CD4-positive, alpha-beta T cell (primary cell): Measurements from ENCODE around the gene MSRB3. TPM values are rescaled to one million over a fixed set of nuclear protein-coding genes. Genes with fewer than 3 reads are reported as not detected.

Experiments used
- ATAC-seq: fragments of 200-7000 bp; cut with Tn5 transposase; one replicate; pipeline ENCODE4 v1.10.0; 2022; ENCODE audit warnings: mild to moderate bottlenecking; ENCODE audit not compliant: poor library complexity
- CTCF ChIA-PET: fragments of 350-600 bp; sonication (Branson Sonifier 250); formaldehyde crosslinking; loops from one replicate; lab custom pipeline; 2021; ENCODE audit warnings: antibody characterized with exemption, inconsistent platforms; lab: Charles Lee
- POLR2A ChIA-PET: fragments of 350-600 bp; sonication (Branson Sonifier 250); formaldehyde crosslinking; loops from one replicate; lab custom pipeline; 2021; ENCODE audit warnings: antibody characterized with exemption, inconsistent platforms; lab: Charles Lee
- DNase-seq, 14 experiments: peaks; one replicate each; pipeline ENCODE4 v3.0.0-alpha.2; 2013 to 2020; ENCODE audit warnings: mixed read lengths in 2 of 14
- H3K27ac ChIP-seq, 2 donors: one replicate each; pipeline versions ENCODE4 v1.5.1 to v1.7.0; 2013; ENCODE audit warnings: low read length in 2 of 2, low read depth in 1 of 2, mild to moderate bottlenecking in 1 of 2
- H3K27me3 ChIP-seq, 2 experiments: 1 replicate in 1 of 2; 2 replicates in 1 of 2; pipeline versions ENCODE4 v1.6.1 to v1.7.0; 2013; ENCODE audit warnings: low read length in 2 of 2, control low read depth in 1 of 2, mild to moderate bottlenecking in 1 of 2, moderate library complexity in 1 of 2; ENCODE audit not compliant: insufficient read depth in 2 of 2, control insufficient read depth in 1 of 2
- H3K36me3 ChIP-seq: one replicate; pipeline ENCODE4 v1.6.1; 2013; ENCODE audit warnings: low read length, control low read depth; ENCODE audit not compliant: insufficient read depth
- H3K4me1 ChIP-seq: one replicate; pipeline ENCODE4 v1.6.1; 2013; ENCODE audit warnings: low read length, control low read depth; ENCODE audit not compliant: insufficient read depth
- H3K4me3 ChIP-seq: one replicate; pipeline ENCODE4 v1.5.1; 2013; ENCODE audit warnings: mild to moderate bottlenecking, low read length, moderate library complexity
- H3K9me3 ChIP-seq, 2 experiments: 1 replicate in 1 of 2; 2 replicates in 1 of 2; pipeline versions ENCODE4 v1.6.1 to v1.7.0; 2013; ENCODE audit warnings: low read length in 2 of 2, mild to moderate bottlenecking in 2 of 2, control low read depth in 1 of 2, moderate library complexity in 1 of 2; ENCODE audit not compliant: control insufficient read depth in 1 of 2, insufficient read depth in 1 of 2
- H3K27ac Mint-ChIP-seq: one replicate; pipeline ENCODE4 v1.8.0; 2020; ENCODE audit warnings: mixed read lengths
- H3K27me3 Mint-ChIP-seq: one replicate; pipeline ENCODE4 v1.8.0; 2021; ENCODE audit warnings: mixed read lengths
- H3K36me3 Mint-ChIP-seq: one replicate; pipeline ENCODE4 v1.8.0; 2021; ENCODE audit warnings: low read depth, mixed read lengths
- H3K4me1 Mint-ChIP-seq: one replicate; pipeline ENCODE4 v1.8.0; 2021; ENCODE audit warnings: low read depth, mixed read lengths
- H3K4me3 Mint-ChIP-seq: one replicate; pipeline ENCODE4 v1.8.0; 2020; ENCODE audit warnings: mild to moderate bottlenecking, mixed read lengths
- H3K9me3 Mint-ChIP-seq: one replicate; pipeline ENCODE4 v1.8.0; 2020; ENCODE audit warnings: mixed read lengths
- CTCF ChIP-seq: fragments of 200-600 bp; IDR thresholded peaks from one replicate; pipeline ENCODE4 v1.8.0; 2022; ENCODE audit warnings: antibody characterized with exemption, mild to moderate bottlenecking
- intact Hi-C, 2 experiments: fragments of 100-400 bp; cut with DNase I in 1 of 2; cut with micrococcal nuclease in 1 of 2; formaldehyde crosslinking; loops; one replicate each; pipeline versions ENCODE4 v1.15.1 to v1.9.0; 2023 to 2025; cut with DNase I, micrococcal nuclease
- total RNA-seq, 174 experiments: library from RNA in 2 of 174; stranded (reverse) in 2 of 174; gene quantifications; one replicate each; pipeline ENCODE4 v1.2.3 and lab custom pipeline; 2021 to 2026

Gene MSRB3
- total RNA-seq, 2 experiments from 2014 or later, result 0.17 TPM; not detected in 1

- intact Hi-C loops, result no loop called here
- TF ChIP-seq CTCF, result no peak
- ATAC-seq, result no peak
Measured at GRCh38 chr12:65458718-65459117, 180.2 kb downstream of the MSRB3 start.

GRCh38 chr12:65459545-65459944 is 181.1 kb downstream of the MSRB3 start:
- Histone ChIP-seq H3K27me3 (no peaks in the 10 kb centered on the region), H3K4me3 (no peak overlapping the region), H3K27ac (no peak overlapping the region), H3K9me3 (peaks cover 0 to 9% of the 10 kb centered on the region in 2 experiments), H3K4me1 (no peaks in the 10 kb centered on the region), H3K36me3 (no peaks in the 10 kb centered on the region)
- no peaks in the 10 kb centered on the region for H3K9me3 Mint-ChIP-seq
- no peak for ATAC-seq
- DNase-seq, result no peak
- no peaks in the 10 kb centered on the region for H3K27me3 Mint-ChIP-seq
- no peak overlapping the region for H3K4me3 Mint-ChIP-seq
- no peaks in the 10 kb centered on the region for H3K4me1 Mint-ChIP-seq
- no peak for TF ChIP-seq CTCF
- ChIA-PET POLR2A (no interaction called here), CTCF (no interaction called here)
- no peak overlapping the region for H3K27ac Mint-ChIP-seq
- intact Hi-C loops, result no loop called here
- no peaks in the 10 kb centered on the region for H3K36me3 Mint-ChIP-seq

More at GRCh38 chr12:65458718-65459117, 180.2 kb downstream of the MSRB3 start:
- Histone ChIP-seq H3K9me3 (peaks cover 0 to 3% of the 10 kb centered on the region in 2 experiments), H3K36me3 (no peaks in the 10 kb centered on the region), H3K4me3 (no peak overlapping the region), H3K27me3 (no peaks in the 10 kb centered on the region), H3K4me1 (no peaks in the 10 kb centered on the region), H3K27ac (no peak overlapping the region)
- no peak overlapping the region for H3K4me3 Mint-ChIP-seq
- ChIA-PET POLR2A (no interaction called here), CTCF (no interaction called here)
- DNase-seq, result no peak
- no peaks in the 10 kb centered on the region for H3K9me3 Mint-ChIP-seq
- no peak overlapping the region for H3K27ac Mint-ChIP-seq
- H3K27me3 Mint-ChIP-seq, result no peaks in the 10 kb centered on the region
- H3K4me1 Mint-ChIP-seq, result no peaks in the 10 kb centered on the region
- H3K36me3 Mint-ChIP-seq, result no peaks in the 10 kb centered on the region

DNA sequence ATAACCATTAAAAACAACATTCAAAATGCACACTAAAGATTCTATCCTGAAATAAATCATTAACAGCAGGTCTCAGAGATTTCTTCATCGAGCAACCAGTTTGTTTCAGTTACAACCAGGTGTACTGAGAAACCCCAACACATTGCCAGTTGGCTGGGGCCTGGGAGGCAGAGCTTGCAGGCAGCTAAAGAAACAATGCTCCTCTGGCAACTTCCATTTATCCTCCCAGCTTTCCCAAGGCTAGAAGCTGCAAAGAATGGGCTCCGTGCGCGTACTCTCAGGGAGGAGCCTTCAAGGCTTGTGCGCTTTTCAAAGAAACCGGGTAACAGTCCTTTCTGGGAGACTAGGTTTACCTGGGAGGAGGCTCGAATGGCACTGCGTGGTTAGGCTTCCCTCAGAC is 181.6 kb downstream of the MSRB3 start:
- ATAC-seq (no peak), DNase-seq (no peak)
- no peak overlapping the region for H3K27ac ChIP-seq
- CTCF ChIA-PET, result no interaction called here
- no peaks in the 10 kb centered on the region for H3K4me1 ChIP-seq
- H3K27me3 ChIP-seq, result no peaks in the 10 kb centered on the region
- Mint-ChIP-seq H3K27me3 (no peaks in the 10 kb centered on the region), H3K27ac (no peak overlapping the region), H3K36me3 (no peaks in the 10 kb centered on the region), H3K4me1 (no peaks in the 10 kb centered on the region), H3K9me3 (no peaks in the 10 kb centered on the region), H3K4me3 (no peak overlapping the region)
- H3K4me3 ChIP-seq, result no peak overlapping the region
- no peak for TF ChIP-seq CTCF
- POLR2A ChIA-PET, result no interaction called here
- H3K9me3 ChIP-seq, result peaks cover 0 to 9% of the 10 kb centered on the region in 2 experiments
- no peaks in the 10 kb centered on the region for H3K36me3 ChIP-seq
- intact Hi-C loops, result no loop called here
